ENCODE results near the gene CAMK2D. TPM values are rescaled to one million over a fixed set of nuclear protein-coding genes. Genes with fewer than 3 reads are reported as not detected.

The CAMK2D gene
- total and polyA plus RNA-seq, 2 donors (not counting 1 experiment from before 2014, with no cell fraction given): 120 to 262 TPM

GRCh38 chr4:113455061-113455460 lies 306.5 kb downstream of the CAMK2D start:
- no peak overlapping the region for H3K4me2 ChIP-seq (ENCODE audit: extremely low read depth, insufficient read depth, low read length)
- no peak for DNase-seq (ENCODE audit: low read depth in 2 of 2)
- no peaks in the 10 kb centered on the region for H3K9me3 ChIP-seq (ENCODE audit: control insufficient read depth, insufficient read depth, low read depth, low read length)
- no peaks in the 10 kb centered on the region for H3K4me1 ChIP-seq (ENCODE audit: control insufficient read depth, extremely low read depth, insufficient read depth, low read length)
- TF ChIP-seq CTCF (conservative IDR thresholded peaks at IDR 0.05 in 1 of 2, IDR thresholded peaks at IDR 0.05 in 1 of 2; ENCODE audit: low read depth in 1 of 2, low read length in 2 of 2): no peak
- no peak for TF ChIP-seq EZH2 (IDR thresholded peaks at IDR 0.05; ENCODE audit: low read length, missing control alignments)
- H3K27ac ChIP-seq (ENCODE audit: insufficient read depth, low read length): no peak overlapping the region
- H3K36me3 ChIP-seq (ENCODE audit: control insufficient read depth, insufficient read depth, low read length): peaks cover 7% of the 10 kb centered on the region
- H3K9ac ChIP-seq (ENCODE audit: insufficient read depth, low read length): no peak overlapping the region
- H3K27me3 ChIP-seq (ENCODE audit: control insufficient read depth, insufficient read depth, low read length): no peaks in the 10 kb centered on the region
- H4K20me1 ChIP-seq (ENCODE audit: control insufficient read depth, extremely low read depth, insufficient read depth, low read length): no peaks in the 10 kb centered on the region
- no peak overlapping the region for H2AFZ ChIP-seq (ENCODE audit: low read length)
- no peak overlapping the region for H3K4me3 ChIP-seq (replicated peaks in 1 of 4; ENCODE audit: control extremely low read depth in 1 of 4, insufficient read depth in 1 of 4, low read depth in 3 of 4, low read length in 4 of 4)
- no peaks in the 10 kb centered on the region for H3K79me2 ChIP-seq (ENCODE audit: control insufficient read depth, insufficient read depth, low read length)

GRCh38 chr4:113452868-113453620 lies 308.5 kb downstream of the CAMK2D start:
- H3K4me3 ChIP-seq (replicated peaks in 1 of 4; ENCODE audit: control extremely low read depth in 1 of 4, insufficient read depth in 1 of 4, low read depth in 3 of 4, low read length in 4 of 4): no peak overlapping the region
- H2AFZ ChIP-seq (ENCODE audit: low read length): no peak overlapping the region
- H3K27me3 ChIP-seq (ENCODE audit: control insufficient read depth, insufficient read depth, low read length): no peaks in the 10 kb centered on the region
- no peaks in the 10 kb centered on the region for H4K20me1 ChIP-seq (ENCODE audit: control insufficient read depth, extremely low read depth, insufficient read depth, low read length)
- no peaks in the 10 kb centered on the region for H3K9me3 ChIP-seq (ENCODE audit: control insufficient read depth, insufficient read depth, low read depth, low read length)
- no peaks in the 10 kb centered on the region for H3K4me1 ChIP-seq (ENCODE audit: control insufficient read depth, extremely low read depth, insufficient read depth, low read length)
- no peak overlapping the region for H3K27ac ChIP-seq (ENCODE audit: insufficient read depth, low read length)
- no peaks in the 10 kb centered on the region for H3K79me2 ChIP-seq (ENCODE audit: control insufficient read depth, insufficient read depth, low read length)
- no peak overlapping the region for H3K4me2 ChIP-seq (ENCODE audit: extremely low read depth, insufficient read depth, low read length)
- TF ChIP-seq EZH2 (IDR thresholded peaks at IDR 0.05; ENCODE audit: low read length, missing control alignments) (no peak), CTCF (conservative IDR thresholded peaks at IDR 0.05 in 1 of 2, IDR thresholded peaks at IDR 0.05 in 1 of 2; ENCODE audit: low read depth in 1 of 2, low read length in 2 of 2) (no peak)
- no peak overlapping the region for H3K9ac ChIP-seq (ENCODE audit: insufficient read depth, low read length)
- H3K36me3 ChIP-seq (ENCODE audit: control insufficient read depth, insufficient read depth, low read length): peaks cover 6% of the 10 kb centered on the region
- peak; percentile 56 to 92 for DNase-seq (ENCODE audit: low read depth in 2 of 2)

GRCh38 chr4:113452152-113452551 lies 309.4 kb downstream of the CAMK2D start:
- no peaks in the 10 kb centered on the region for H3K27me3 ChIP-seq (ENCODE audit: control insufficient read depth, insufficient read depth, low read length)
- H2AFZ ChIP-seq (ENCODE audit: low read length): no peak overlapping the region
- no peaks in the 10 kb centered on the region for H3K4me1 ChIP-seq (ENCODE audit: control insufficient read depth, extremely low read depth, insufficient read depth, low read length)
- no peak overlapping the region for H3K4me3 ChIP-seq (replicated peaks in 1 of 4; ENCODE audit: control extremely low read depth in 1 of 4, insufficient read depth in 1 of 4, low read depth in 3 of 4, low read length in 4 of 4)
- H3K27ac ChIP-seq (ENCODE audit: insufficient read depth, low read length): no peak overlapping the region
- no peak for DNase-seq (ENCODE audit: low read depth in 2 of 2)
- H3K9ac ChIP-seq (ENCODE audit: insufficient read depth, low read length): no peak overlapping the region
- H3K4me2 ChIP-seq (ENCODE audit: extremely low read depth, insufficient read depth, low read length): no peak overlapping the region
- H4K20me1 ChIP-seq (ENCODE audit: control insufficient read depth, extremely low read depth, insufficient read depth, low read length): no peaks in the 10 kb centered on the region
- no peaks in the 10 kb centered on the region for H3K79me2 ChIP-seq (ENCODE audit: control insufficient read depth, insufficient read depth, low read length)
- no peaks in the 10 kb centered on the region for H3K9me3 ChIP-seq (ENCODE audit: control insufficient read depth, insufficient read depth, low read depth, low read length)
- H3K36me3 ChIP-seq (ENCODE audit: control insufficient read depth, insufficient read depth, low read length): peaks cover 6% of the 10 kb centered on the region
- TF ChIP-seq CTCF (conservative IDR thresholded peaks at IDR 0.05 in 1 of 2, IDR thresholded peaks at IDR 0.05 in 1 of 2; ENCODE audit: low read depth in 1 of 2, low read length in 2 of 2) (no peak), EZH2 (IDR thresholded peaks at IDR 0.05; ENCODE audit: low read length, missing control alignments) (no peak)

Data from fibroblast of lung (primary cell).